Measurements from ENCODE around the gene NUP188. TPM values are rescaled to one million over a fixed set of nuclear protein-coding genes. Genes with fewer than 3 reads are reported as not detected.
A peak's percentile ranks its signal among the peaks of the same experiment; 100 is the strongest.

The NUP188 gene
- total and polyA plus RNA-seq, 2 of the 13 experiments (the other 11 are each of a cell fraction or from before 2014, with no cell fraction given) = 28.0 to 38.5 TPM

- no peak overlapping the region for H3K27ac ChIP-seq (ENCODE audit: extremely low read length, insufficient read depth, low read length)
- no peaks in the 10 kb centered on the region for H4K20me1 ChIP-seq (ENCODE audit: insufficient read depth, low read length)
- TF ChIP-seq ZNF496 (CRISPR knock-in tag; IDR thresholded peaks at IDR 0.05; ENCODE audit: insufficient replicate concordance) = no peak
- peak; percentile 70 for TF ChIP-seq RBM22 (optimal IDR thresholded peaks at IDR 0.05; ENCODE audit: low read length)
- H3K9ac ChIP-seq (ENCODE audit: insufficient read depth, low read depth, low read length) = no peak overlapping the region
- peaks cover 26 to 52% of the 10 kb centered on the region in 2 experiments for H3K36me3 ChIP-seq (replicated peaks in 1 of 2; ENCODE audit: control insufficient read depth in 1 of 2, insufficient read depth in 2 of 2, low read length in 2 of 2)
- POLR2A ChIA-PET = no interaction called here
- ATAC-seq (no peak), FAIRE-seq (no peak), DNase-seq (ENCODE audit: low spot score) (no peak)
- H3K79me2 ChIP-seq (ENCODE audit: insufficient read depth, low read length) = no peaks in the 10 kb centered on the region
- no peaks in the 10 kb centered on the region for H3K4me1 ChIP-seq (ENCODE audit: insufficient read depth, low read length)
- BruUV-seq (replicated peaks) = no TSS peak
- CTCF ChIA-PET (ENCODE audit: low intra/inter-chr PET ratio, low total read pairs) = no interaction called here
- no peak overlapping the region for H3K4me2 ChIP-seq (ENCODE audit: low read depth, low read length)
- no peak overlapping the region for H3K4me3 ChIP-seq (replicated peaks in 1 of 3; ENCODE audit: insufficient read depth in 1 of 3, low read depth in 2 of 3, low read length in 3 of 3)
- H3K27me3 ChIP-seq (ENCODE audit: control insufficient read depth in 1 of 2, insufficient read depth in 2 of 2, low read length in 2 of 2) = no peaks in the 10 kb centered on the region
- no peak overlapping the region for H2AFZ ChIP-seq (ENCODE audit: low read length)
- 98% methylated on average over 9 of the region's 17 CpGs for WGBS (ENCODE audit: low lambda C conversion rate)
- in situ Hi-C loops (cut with HindIII; ENCODE audit: extremely low pct_ligation_motif_present, low pct_unique_long_range_greater_than_20kb) (no loop called here), intact Hi-C loops (cut with micrococcal nuclease; ENCODE audit: unreplicated experiment) (loop anchor here (10.0 kb wide), 1 partner anchor 155 kb away; no protein-coding TSS in a partner anchor)
- no peaks in the 10 kb centered on the region for H3K9me3 ChIP-seq (ENCODE audit: low read length)
Measured at GRCh38 chr9:129009584-129010141, 62.2 kb downstream of the NUP188 start.

DNA sequence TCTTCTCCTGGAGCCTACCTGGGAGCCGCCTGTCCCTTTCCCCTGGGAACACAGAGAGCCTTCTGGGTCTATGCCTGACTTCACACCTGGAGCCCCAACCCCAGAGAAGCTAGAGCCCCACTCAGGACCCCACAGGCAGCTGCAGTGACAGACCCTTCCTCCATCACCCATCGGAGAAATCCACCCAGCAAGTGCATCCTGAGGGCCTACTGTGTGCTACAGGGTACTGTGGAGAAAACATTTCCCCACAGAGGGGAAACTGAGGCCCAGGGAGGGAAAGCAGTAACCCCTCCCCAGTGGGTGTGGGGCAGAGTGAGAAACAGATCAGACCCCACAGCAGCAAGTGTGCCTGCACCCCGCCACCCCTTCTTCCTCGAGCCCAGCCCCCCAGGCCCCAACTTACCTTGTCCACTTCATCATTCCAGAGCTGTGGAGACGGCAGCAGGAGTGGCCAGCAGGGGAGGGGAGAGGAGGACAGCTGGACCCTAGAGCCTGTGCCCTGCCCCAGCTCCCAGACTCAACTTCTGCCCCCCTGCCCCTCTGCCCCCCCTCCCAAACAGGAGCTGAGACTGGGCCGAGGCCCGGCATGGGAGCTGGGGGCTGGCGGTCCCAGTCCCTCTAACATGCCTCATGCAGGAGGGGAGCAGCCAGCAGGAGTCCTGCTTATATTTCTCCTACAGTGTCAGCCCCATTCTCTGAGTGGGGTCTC lies 62.9 kb downstream of the NUP188 start:
- H2AFZ ChIP-seq (ENCODE audit: low read length) = no peak overlapping the region
- H3K27ac ChIP-seq (ENCODE audit: extremely low read length, insufficient read depth, low read length) = no peak overlapping the region
- no peaks in the 10 kb centered on the region for H3K4me1 ChIP-seq (ENCODE audit: insufficient read depth, low read length)
- ChIA-PET POLR2A (no interaction called here), CTCF (ENCODE audit: low intra/inter-chr PET ratio, low total read pairs) (no interaction called here)
- H3K9me3 ChIP-seq (ENCODE audit: low read length) = no peaks in the 10 kb centered on the region
- no peak overlapping the region for H3K9ac ChIP-seq (ENCODE audit: insufficient read depth, low read depth, low read length)
- no peaks in the 10 kb centered on the region for H4K20me1 ChIP-seq (ENCODE audit: insufficient read depth, low read length)
- no peak for FAIRE-seq
- no peaks in the 10 kb centered on the region for H3K79me2 ChIP-seq (ENCODE audit: insufficient read depth, low read length)
- intact Hi-C loops (cut with micrococcal nuclease; ENCODE audit: unreplicated experiment) = no loop called here
- H3K4me3 ChIP-seq (replicated peaks in 1 of 3; ENCODE audit: insufficient read depth in 1 of 3, low read depth in 2 of 3, low read length in 3 of 3) = no peak overlapping the region
- in situ Hi-C loops (cut with HindIII; ENCODE audit: extremely low pct_ligation_motif_present, low pct_unique_long_range_greater_than_20kb) = no loop called here
- H3K4me2 ChIP-seq (ENCODE audit: low read depth, low read length) = no peak overlapping the region
- TF ChIP-seq ZKSCAN1 (IDR thresholded peaks at IDR 0.05; ENCODE audit: low read length) (peak; percentile 56; the same call in 1 of the 2 replicates), GATAD2A (CRISPR knock-in tag; IDR thresholded peaks at IDR 0.05) (no peak), SKIL (CRISPR knock-in tag; IDR thresholded peaks at IDR 0.05; ENCODE audit: borderline replicate concordance) (no peak)
- no TSS peak for BruUV-seq (replicated peaks)
- ATAC-seq = no peak
- WGBS (ENCODE audit: low lambda C conversion rate) = 96% methylated on average over 5 of the region's 8 CpGs
- no peak for DNase-seq (ENCODE audit: low spot score)
- peaks cover 20 to 45% of the 10 kb centered on the region in 2 experiments for H3K36me3 ChIP-seq (replicated peaks in 1 of 2; ENCODE audit: control insufficient read depth in 1 of 2, insufficient read depth in 2 of 2, low read length in 2 of 2)
- H3K27me3 ChIP-seq (ENCODE audit: control insufficient read depth in 1 of 2, insufficient read depth in 2 of 2, low read length in 2 of 2) = no peaks in the 10 kb centered on the region

Data from HepG2 (cell line).